Measurements from ENCODE around the gene FOXI1. TPM values are rescaled to one million over a fixed set of nuclear protein-coding genes. Genes with fewer than 3 reads are reported as not detected.
A peak's percentile ranks its signal among the peaks of the same experiment; 100 is the strongest.

The FOXI1 gene
- total and polyA plus RNA-seq, 2 experiments from 2014 or later, result not detected

DNA sequence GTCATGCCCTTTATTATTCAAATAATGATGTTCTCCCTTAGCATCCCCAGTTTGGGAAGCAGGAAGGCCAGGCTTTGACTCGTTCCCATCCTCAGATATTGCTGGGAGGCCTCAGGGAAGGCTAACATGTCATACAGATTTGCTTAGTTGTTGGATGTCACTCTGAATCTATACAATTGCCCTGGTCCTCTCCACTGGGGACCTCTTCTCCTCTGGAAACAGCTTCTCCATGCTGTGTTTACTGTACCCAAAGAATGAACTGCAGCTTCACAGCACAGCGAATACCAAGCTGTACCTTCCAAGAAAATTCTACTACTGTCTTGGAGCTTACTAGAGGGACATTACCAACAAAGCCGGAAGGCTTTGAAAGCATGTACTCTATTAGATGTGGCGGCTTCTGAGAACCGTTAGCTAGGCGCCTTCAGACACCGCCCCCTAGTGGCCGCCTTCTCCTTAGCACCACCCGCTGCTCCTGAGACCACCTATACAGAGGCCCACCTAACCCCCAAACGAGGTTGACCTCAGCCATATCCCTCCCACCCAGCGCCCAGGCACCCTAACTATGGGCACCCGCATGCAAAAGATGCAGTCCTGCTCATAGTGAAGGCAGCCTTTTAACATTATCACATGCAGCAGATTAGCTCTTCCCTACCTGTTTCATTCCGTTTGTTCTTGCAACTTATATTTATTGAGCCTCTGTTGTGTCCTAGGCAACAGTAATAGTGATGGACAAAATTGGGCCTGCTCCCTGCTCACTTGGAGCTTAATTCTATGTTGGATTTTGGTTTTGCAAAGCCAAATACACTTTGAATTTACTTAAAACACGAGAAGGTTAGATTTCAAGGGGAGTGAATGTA lies 34.9 kb upstream of the FOXI1 start:
- TF ChIP-seq, protein P1, sequence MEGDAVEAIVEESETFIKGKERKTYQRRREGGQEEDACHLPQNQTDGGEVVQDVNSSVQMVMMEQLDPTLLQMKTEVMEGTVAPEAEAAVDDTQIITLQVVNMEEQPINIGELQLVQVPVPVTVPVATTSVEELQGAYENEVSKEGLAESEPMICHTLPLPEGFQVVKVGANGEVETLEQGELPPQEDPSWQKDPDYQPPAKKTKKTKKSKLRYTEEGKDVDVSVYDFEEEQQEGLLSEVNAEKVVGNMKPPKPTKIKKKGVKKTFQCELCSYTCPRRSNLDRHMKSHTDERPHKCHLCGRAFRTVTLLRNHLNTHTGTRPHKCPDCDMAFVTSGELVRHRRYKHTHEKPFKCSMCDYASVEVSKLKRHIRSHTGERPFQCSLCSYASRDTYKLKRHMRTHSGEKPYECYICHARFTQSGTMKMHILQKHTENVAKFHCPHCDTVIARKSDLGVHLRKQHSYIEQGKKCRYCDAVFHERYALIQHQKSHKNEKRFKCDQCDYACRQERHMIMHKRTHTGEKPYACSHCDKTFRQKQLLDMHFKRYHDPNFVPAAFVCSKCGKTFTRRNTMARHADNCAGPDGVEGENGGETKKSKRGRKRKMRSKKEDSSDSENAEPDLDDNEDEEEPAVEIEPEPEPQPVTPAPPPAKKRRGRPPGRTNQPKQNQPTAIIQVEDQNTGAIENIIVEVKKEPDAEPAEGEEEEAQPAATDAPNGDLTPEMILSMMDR (IDR thresholded peaks at IDR 0.05; ENCODE audit: poor library complexity), result peak; percentile 77
- TF ChIP-seq EZH2phosphoT487 (IDR thresholded peaks at IDR 0.05; ENCODE audit: low read depth, severe bottlenecking, unreplicated experiment) (no peak), EZH2 (IDR thresholded peaks at IDR 0.05; ENCODE audit: borderline replicate concordance) (no peak)
- peak; percentile 72 for DNase-seq (ENCODE audit: low spot score)
- no peaks in the 10 kb centered on the region for H3K79me2 ChIP-seq
- no peaks in the 10 kb centered on the region for H3K9me2 ChIP-seq (replicated peaks; ENCODE audit: insufficient read depth)
- peaks cover 6% of the 10 kb centered on the region for H3K27me3 ChIP-seq
- 36% methylated on average over 14 of the region's 14 CpGs for WGBS (ENCODE audit: low lambda C conversion rate, missing lambda C conversion rate)
- H3K9me3 ChIP-seq (ENCODE audit: low read depth), result no peaks in the 10 kb centered on the region
- no peak overlapping the region for H3K27ac ChIP-seq
- H4K20me1 ChIP-seq (ENCODE audit: insufficient read depth, poor library complexity, severe bottlenecking), result no peaks in the 10 kb centered on the region
- H3K4me2 ChIP-seq, result no peak overlapping the region
- no peaks in the 10 kb centered on the region for H3K4me1 ChIP-seq (ENCODE audit: insufficient read depth)
- no peak overlapping the region for H2AFZ ChIP-seq
- no peaks in the 10 kb centered on the region for H3K36me3 ChIP-seq (replicated peaks; ENCODE audit: insufficient read depth, low read depth)
- no peak overlapping the region for H3K4me3 ChIP-seq

DNA sequence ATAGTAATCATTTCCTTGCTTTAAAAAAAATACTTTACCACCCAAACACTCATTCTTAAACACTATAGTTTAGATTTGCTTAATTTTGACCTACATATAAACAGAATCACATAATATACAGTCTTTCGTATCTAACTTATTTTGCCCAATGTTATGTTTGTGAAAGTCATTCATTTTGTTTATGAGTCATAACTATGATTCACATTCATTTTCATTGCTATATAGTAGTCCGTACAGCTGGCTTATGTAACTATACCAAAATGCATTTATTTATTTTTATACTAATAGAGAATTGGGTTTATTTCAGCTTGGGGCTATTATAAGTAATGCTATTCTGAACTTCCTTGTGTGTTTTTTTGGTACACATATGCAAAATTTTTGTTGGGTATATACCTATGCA lies 33.9 kb upstream of the FOXI1 start:
- 94% methylated on average over 2 of the region's 2 CpGs for WGBS (ENCODE audit: low lambda C conversion rate, missing lambda C conversion rate)
- no peaks in the 10 kb centered on the region for H3K9me3 ChIP-seq (ENCODE audit: low read depth)
- TF ChIP-seq EZH2 (IDR thresholded peaks at IDR 0.05; ENCODE audit: borderline replicate concordance) (no peak), EZH2phosphoT487 (IDR thresholded peaks at IDR 0.05; ENCODE audit: low read depth, severe bottlenecking, unreplicated experiment) (no peak)
- TF ChIP-seq, protein P1 (IDR thresholded peaks at IDR 0.05; ENCODE audit: poor library complexity), result no peak
- no peaks in the 10 kb centered on the region for H3K79me2 ChIP-seq
- no peak overlapping the region for H3K4me3 ChIP-seq
- peaks cover 6% of the 10 kb centered on the region for H3K27me3 ChIP-seq
- DNase-seq (ENCODE audit: low spot score), result no peak
- no peaks in the 10 kb centered on the region for H3K4me1 ChIP-seq (ENCODE audit: insufficient read depth)
- H3K27ac ChIP-seq, result no peak overlapping the region
- no peaks in the 10 kb centered on the region for H3K9me2 ChIP-seq (replicated peaks; ENCODE audit: insufficient read depth)
- no peak overlapping the region for H2AFZ ChIP-seq
- H3K36me3 ChIP-seq (replicated peaks; ENCODE audit: insufficient read depth, low read depth), result no peaks in the 10 kb centered on the region
- H4K20me1 ChIP-seq (ENCODE audit: insufficient read depth, poor library complexity, severe bottlenecking), result no peaks in the 10 kb centered on the region
- H3K4me2 ChIP-seq, result no peak overlapping the region

DNA sequence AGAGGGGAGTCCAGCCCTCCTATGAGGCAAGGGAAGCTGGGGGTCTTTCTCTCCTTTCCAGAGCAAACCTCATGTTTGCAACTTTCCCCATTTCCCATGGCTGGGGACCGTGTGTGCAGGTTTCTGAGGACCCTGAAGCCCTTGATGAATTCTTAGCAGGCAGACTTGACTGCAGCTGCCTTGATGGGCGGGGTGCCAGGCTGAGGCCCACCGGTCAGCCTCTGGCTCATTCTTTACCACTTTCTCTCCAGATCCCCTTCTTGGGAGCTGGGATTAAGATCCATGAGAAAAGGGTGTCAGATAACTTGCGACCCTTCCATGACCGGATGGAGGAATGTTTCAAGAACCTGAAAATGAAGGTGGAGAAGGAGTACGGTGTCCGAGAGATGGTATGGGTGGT lies 30.0 kb upstream of the FOXI1 start:
- Histone ChIP-seq H2AFZ (no peak overlapping the region), H3K36me3 (replicated peaks; ENCODE audit: insufficient read depth, low read depth) (no peaks in the 10 kb centered on the region), H3K27me3 (peaks cover 6% of the 10 kb centered on the region), H3K9me2 (replicated peaks; ENCODE audit: insufficient read depth) (no peaks in the 10 kb centered on the region), H3K4me1 (ENCODE audit: insufficient read depth) (no peaks in the 10 kb centered on the region), H3K4me2 (no peak overlapping the region), H3K79me2 (no peaks in the 10 kb centered on the region), H3K4me3 (no peak overlapping the region), H3K27ac (no peak overlapping the region), H4K20me1 (ENCODE audit: insufficient read depth, poor library complexity, severe bottlenecking) (no peaks in the 10 kb centered on the region), H3K9me3 (ENCODE audit: low read depth) (no peaks in the 10 kb centered on the region)
- no peak for DNase-seq (ENCODE audit: low spot score)
- no peak for TF ChIP-seq EZH2phosphoT487 (IDR thresholded peaks at IDR 0.05; ENCODE audit: low read depth, severe bottlenecking, unreplicated experiment)
- no peak for TF ChIP-seq EZH2 (IDR thresholded peaks at IDR 0.05; ENCODE audit: borderline replicate concordance)
- TF ChIP-seq, protein P1 (IDR thresholded peaks at IDR 0.05; ENCODE audit: poor library complexity), result no peak
- WGBS (ENCODE audit: low lambda C conversion rate, missing lambda C conversion rate), result 74% methylated on average over 7 of the region's 7 CpGs

All from hepatocyte (in vitro differentiated cells).